ENCODE results near the gene PHACTR1. TPM values are rescaled to one million over a fixed set of nuclear protein-coding genes. Genes with fewer than 3 reads are reported as not detected.

Gene PHACTR1
- total RNA-seq, 1 donor from 2014 or later = 8.5 TPM

DNA sequence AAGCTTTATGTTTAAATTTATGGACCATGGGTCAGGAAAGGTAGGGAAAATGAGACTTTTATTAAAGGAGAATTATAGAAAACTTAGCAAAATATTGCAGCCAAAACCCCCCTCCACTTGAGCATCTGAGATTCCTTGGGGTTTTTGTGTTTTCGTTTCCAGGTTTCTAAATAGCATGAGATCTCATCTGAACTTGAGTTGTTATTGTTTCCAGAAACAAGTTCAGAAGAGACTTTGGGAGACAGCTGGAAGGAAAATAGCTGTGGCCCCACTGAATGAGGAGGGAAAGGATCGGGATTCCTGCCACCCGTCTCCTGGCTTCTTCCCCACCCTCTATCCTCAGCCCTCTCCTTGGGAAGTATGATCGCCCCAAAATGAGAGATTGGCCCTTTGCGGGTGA is 536.2 kb downstream of the PHACTR1 start:
- Histone ChIP-seq H2AFZ (ENCODE audit: low read depth, low read length) (no peak overlapping the region), H3K4me1 (ENCODE audit: insufficient read depth, low read length) (no peaks in the 10 kb centered on the region), H3K9ac (ENCODE audit: low read length) (no peak overlapping the region), H3K27me3 (ENCODE audit: insufficient read depth, low read length) (no peaks in the 10 kb centered on the region), H3K4me3 (ENCODE audit: insufficient read depth, low read depth, low read length) (no peak overlapping the region), H3K36me3 (ENCODE audit: insufficient read depth, low read length) (no peaks in the 10 kb centered on the region), H3K9me3 (ENCODE audit: insufficient read depth, low read depth, low read length) (no peaks in the 10 kb centered on the region), H3K4me2 (ENCODE audit: low read length) (no peak overlapping the region), H3K27ac (ENCODE audit: low read depth, low read length) (no peak overlapping the region), H3K79me2 (ENCODE audit: insufficient read depth, low read length) (no peaks in the 10 kb centered on the region), H4K20me1 (ENCODE audit: insufficient read depth, low read length) (no peaks in the 10 kb centered on the region)
- H3K4me1 Mint-ChIP-seq (ENCODE audit: low read depth, unreplicated experiment) = peaks cover 13% of the 10 kb centered on the region
- no peak for TF ChIP-seq EZH2 (IDR thresholded peaks at IDR 0.05; ENCODE audit: insufficient read depth, low read length)
- TF ChIP-seq, protein P1, sequence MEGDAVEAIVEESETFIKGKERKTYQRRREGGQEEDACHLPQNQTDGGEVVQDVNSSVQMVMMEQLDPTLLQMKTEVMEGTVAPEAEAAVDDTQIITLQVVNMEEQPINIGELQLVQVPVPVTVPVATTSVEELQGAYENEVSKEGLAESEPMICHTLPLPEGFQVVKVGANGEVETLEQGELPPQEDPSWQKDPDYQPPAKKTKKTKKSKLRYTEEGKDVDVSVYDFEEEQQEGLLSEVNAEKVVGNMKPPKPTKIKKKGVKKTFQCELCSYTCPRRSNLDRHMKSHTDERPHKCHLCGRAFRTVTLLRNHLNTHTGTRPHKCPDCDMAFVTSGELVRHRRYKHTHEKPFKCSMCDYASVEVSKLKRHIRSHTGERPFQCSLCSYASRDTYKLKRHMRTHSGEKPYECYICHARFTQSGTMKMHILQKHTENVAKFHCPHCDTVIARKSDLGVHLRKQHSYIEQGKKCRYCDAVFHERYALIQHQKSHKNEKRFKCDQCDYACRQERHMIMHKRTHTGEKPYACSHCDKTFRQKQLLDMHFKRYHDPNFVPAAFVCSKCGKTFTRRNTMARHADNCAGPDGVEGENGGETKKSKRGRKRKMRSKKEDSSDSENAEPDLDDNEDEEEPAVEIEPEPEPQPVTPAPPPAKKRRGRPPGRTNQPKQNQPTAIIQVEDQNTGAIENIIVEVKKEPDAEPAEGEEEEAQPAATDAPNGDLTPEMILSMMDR (IDR thresholded peaks at IDR 0.05; ENCODE audit: insufficient read depth, low read depth, low read length) = no peak
- no peak overlapping the region for H3K4me3 Mint-ChIP-seq (ENCODE audit: unreplicated experiment)
- H3K27me3 Mint-ChIP-seq (ENCODE audit: low read depth, unreplicated experiment) = no peaks in the 10 kb centered on the region
- H3K36me3 Mint-ChIP-seq (ENCODE audit: low read depth, unreplicated experiment) = peaks cover 5% of the 10 kb centered on the region
- peaks cover 5% of the 10 kb centered on the region for H3K9me3 Mint-ChIP-seq (ENCODE audit: unreplicated experiment)
- no peak overlapping the region for H3K27ac Mint-ChIP-seq (ENCODE audit: unreplicated experiment)
- DNase-seq (ENCODE audit: low read depth) (no peak), FAIRE-seq (no peak)

DNA sequence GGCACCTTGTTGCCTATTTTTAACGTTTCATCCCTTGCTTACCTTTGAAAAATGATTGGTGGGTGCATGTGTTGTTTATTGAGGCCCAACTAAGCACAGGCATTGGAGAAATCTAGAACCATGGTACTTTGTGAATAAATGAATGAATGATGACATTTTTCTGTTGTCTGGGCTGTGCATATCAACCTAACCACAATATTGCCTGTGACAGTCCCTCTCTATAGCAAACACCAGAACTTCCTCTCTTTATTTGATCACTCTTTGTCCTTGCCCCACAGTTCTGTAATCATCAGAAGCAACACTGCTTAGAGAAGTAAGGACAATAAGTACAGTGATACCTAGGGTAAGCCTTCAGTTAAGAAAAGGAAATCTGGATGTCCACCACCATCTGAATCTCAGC is 536.7 kb downstream of the PHACTR1 start:
- Mint-ChIP-seq H3K36me3 (ENCODE audit: low read depth, unreplicated experiment) (peaks cover 5% of the 10 kb centered on the region), H3K4me1 (ENCODE audit: low read depth, unreplicated experiment) (peaks cover 8% of the 10 kb centered on the region), H3K27me3 (ENCODE audit: low read depth, unreplicated experiment) (no peaks in the 10 kb centered on the region), H3K27ac (ENCODE audit: unreplicated experiment) (no peak overlapping the region), H3K9me3 (ENCODE audit: unreplicated experiment) (peaks cover 7% of the 10 kb centered on the region), H3K4me3 (ENCODE audit: unreplicated experiment) (no peak overlapping the region)
- no peaks in the 10 kb centered on the region for H3K79me2 ChIP-seq (ENCODE audit: insufficient read depth, low read length)
- H2AFZ ChIP-seq (ENCODE audit: low read depth, low read length) = no peak overlapping the region
- no peaks in the 10 kb centered on the region for H3K36me3 ChIP-seq (ENCODE audit: insufficient read depth, low read length)
- no peak for TF ChIP-seq EZH2 (IDR thresholded peaks at IDR 0.05; ENCODE audit: insufficient read depth, low read length)
- TF ChIP-seq, protein P1 (IDR thresholded peaks at IDR 0.05; ENCODE audit: insufficient read depth, low read depth, low read length) = no peak
- no peaks in the 10 kb centered on the region for H3K4me1 ChIP-seq (ENCODE audit: insufficient read depth, low read length)
- H3K27me3 ChIP-seq (ENCODE audit: insufficient read depth, low read length) = no peaks in the 10 kb centered on the region
- FAIRE-seq (no peak), DNase-seq (ENCODE audit: low read depth) (no peak)
- no peaks in the 10 kb centered on the region for H3K9me3 ChIP-seq (ENCODE audit: insufficient read depth, low read depth, low read length)
- H3K4me2 ChIP-seq (ENCODE audit: low read length) = no peak overlapping the region
- H3K27ac ChIP-seq (ENCODE audit: low read depth, low read length) = no peak overlapping the region
- H4K20me1 ChIP-seq (ENCODE audit: insufficient read depth, low read length) = no peaks in the 10 kb centered on the region
- no peak overlapping the region for H3K9ac ChIP-seq (ENCODE audit: low read length)
- no peak overlapping the region for H3K4me3 ChIP-seq (ENCODE audit: insufficient read depth, low read depth, low read length)

GRCh38 chr6:13256266-13257001 is 539.9 kb downstream of the PHACTR1 start:
- no peaks in the 10 kb centered on the region for H3K27me3 ChIP-seq (ENCODE audit: insufficient read depth, low read length)
- Mint-ChIP-seq H3K4me3 (ENCODE audit: unreplicated experiment) (no peak overlapping the region), H3K27ac (ENCODE audit: unreplicated experiment) (no peak overlapping the region), H3K27me3 (ENCODE audit: low read depth, unreplicated experiment) (no peaks in the 10 kb centered on the region), H3K36me3 (ENCODE audit: low read depth, unreplicated experiment) (peaks cover 2% of the 10 kb centered on the region), H3K9me3 (ENCODE audit: unreplicated experiment) (peaks cover 7% of the 10 kb centered on the region), H3K4me1 (ENCODE audit: low read depth, unreplicated experiment) (peaks cover 3% of the 10 kb centered on the region)
- no peaks in the 10 kb centered on the region for H3K4me1 ChIP-seq (ENCODE audit: insufficient read depth, low read length)
- no peak overlapping the region for H2AFZ ChIP-seq (ENCODE audit: low read depth, low read length)
- no peaks in the 10 kb centered on the region for H3K9me3 ChIP-seq (ENCODE audit: insufficient read depth, low read depth, low read length)
- H3K4me2 ChIP-seq (ENCODE audit: low read length) = no peak overlapping the region
- H3K27ac ChIP-seq (ENCODE audit: low read depth, low read length) = no peak overlapping the region
- H3K79me2 ChIP-seq (ENCODE audit: insufficient read depth, low read length) = no peaks in the 10 kb centered on the region
- FAIRE-seq (no peak), DNase-seq (ENCODE audit: low read depth) (no peak)
- H3K36me3 ChIP-seq (ENCODE audit: insufficient read depth, low read length) = no peaks in the 10 kb centered on the region
- no peak overlapping the region for H3K4me3 ChIP-seq (ENCODE audit: insufficient read depth, low read depth, low read length)
- TF ChIP-seq, protein P1 (IDR thresholded peaks at IDR 0.05; ENCODE audit: insufficient read depth, low read depth, low read length) = no peak
- no peak for TF ChIP-seq EZH2 (IDR thresholded peaks at IDR 0.05; ENCODE audit: insufficient read depth, low read length)
- H4K20me1 ChIP-seq (ENCODE audit: insufficient read depth, low read length) = no peaks in the 10 kb centered on the region
- H3K9ac ChIP-seq (ENCODE audit: low read length) = no peak overlapping the region

Measured in astrocyte (in vitro differentiated cells and primary cell).